ENCODE results near the gene CRYBA4. TPM values are rescaled to one million over a fixed set of nuclear protein-coding genes. Genes with fewer than 3 reads are reported as not detected.
A peak's percentile ranks its signal among the peaks of the same experiment; 100 is the strongest.

The CRYBA4 gene
- total RNA-seq, 1 experiment from 2014 or later, result not detected

DNA sequence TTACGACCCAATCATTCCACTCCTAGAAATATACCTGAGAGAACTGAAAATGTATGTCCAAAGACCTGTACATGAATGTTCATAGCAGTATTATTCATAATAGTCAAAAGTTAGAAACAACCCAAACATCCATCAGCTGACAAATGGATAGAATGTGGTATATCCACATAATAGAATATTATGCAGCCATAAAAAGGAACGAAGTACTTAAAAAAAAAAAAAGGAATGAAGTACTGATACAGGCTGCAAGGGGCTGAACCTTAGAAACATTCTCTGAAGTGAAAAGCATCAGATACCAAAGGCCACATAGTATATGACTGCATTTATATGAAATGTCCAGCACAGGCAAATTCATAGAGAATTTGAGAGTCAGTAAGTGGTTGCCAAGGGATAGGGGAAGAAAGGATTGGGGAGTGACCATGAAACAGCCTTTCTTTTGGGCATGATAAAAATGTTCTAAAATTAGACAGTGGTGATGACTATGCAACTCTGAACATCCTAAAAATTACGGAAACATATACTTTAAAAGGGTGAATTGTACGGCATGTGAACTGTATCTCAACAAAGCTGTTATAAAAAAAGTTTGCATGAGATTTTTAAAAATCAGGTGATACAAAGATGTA is 33.7 kb upstream of the CRYBA4 start:
- BruUV-seq (replicated peaks), result TSS peak; percentile 48
- H3K27me3 ChIP-seq (replicated peaks; ENCODE audit: insufficient read depth, low read depth, low read length, poor library complexity), result no peaks in the 10 kb centered on the region
- intact Hi-C loops (cut with micrococcal nuclease; ENCODE audit: unreplicated experiment), result no loop called here
- DNase-seq (ENCODE audit: low spot score), result no peak
- H3K36me3 ChIP-seq (ENCODE audit: insufficient read depth, low read length, poor library complexity, severe bottlenecking), result no peaks in the 10 kb centered on the region
- TF ChIP-seq, protein P1, sequence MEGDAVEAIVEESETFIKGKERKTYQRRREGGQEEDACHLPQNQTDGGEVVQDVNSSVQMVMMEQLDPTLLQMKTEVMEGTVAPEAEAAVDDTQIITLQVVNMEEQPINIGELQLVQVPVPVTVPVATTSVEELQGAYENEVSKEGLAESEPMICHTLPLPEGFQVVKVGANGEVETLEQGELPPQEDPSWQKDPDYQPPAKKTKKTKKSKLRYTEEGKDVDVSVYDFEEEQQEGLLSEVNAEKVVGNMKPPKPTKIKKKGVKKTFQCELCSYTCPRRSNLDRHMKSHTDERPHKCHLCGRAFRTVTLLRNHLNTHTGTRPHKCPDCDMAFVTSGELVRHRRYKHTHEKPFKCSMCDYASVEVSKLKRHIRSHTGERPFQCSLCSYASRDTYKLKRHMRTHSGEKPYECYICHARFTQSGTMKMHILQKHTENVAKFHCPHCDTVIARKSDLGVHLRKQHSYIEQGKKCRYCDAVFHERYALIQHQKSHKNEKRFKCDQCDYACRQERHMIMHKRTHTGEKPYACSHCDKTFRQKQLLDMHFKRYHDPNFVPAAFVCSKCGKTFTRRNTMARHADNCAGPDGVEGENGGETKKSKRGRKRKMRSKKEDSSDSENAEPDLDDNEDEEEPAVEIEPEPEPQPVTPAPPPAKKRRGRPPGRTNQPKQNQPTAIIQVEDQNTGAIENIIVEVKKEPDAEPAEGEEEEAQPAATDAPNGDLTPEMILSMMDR (conservative IDR thresholded peaks at IDR 0.05; ENCODE audit: low read depth, low read length), result no peak
- TF ChIP-seq EZH2 (IDR thresholded peaks at IDR 0.05; ENCODE audit: borderline replicate concordance, low read depth, low read length, poor library complexity, severe bottlenecking), result no peak
- H3K9me3 ChIP-seq (ENCODE audit: low read depth, low read length, poor library complexity, severe bottlenecking), result no peaks in the 10 kb centered on the region
- H3K27ac ChIP-seq (ENCODE audit: low read depth, low read length, poor library complexity, severe bottlenecking), result no peak overlapping the region
- ChIA-PET CTCF (no interaction called here), POLR2A (ENCODE audit: low non-redundant PET) (no interaction called here)
- no peak overlapping the region for H3K4me3 ChIP-seq (ENCODE audit: low read depth, low read length, poor library complexity, severe bottlenecking)
- H3K4me1 ChIP-seq (ENCODE audit: insufficient read depth, low read length, poor library complexity, severe bottlenecking), result no peaks in the 10 kb centered on the region

DNA sequence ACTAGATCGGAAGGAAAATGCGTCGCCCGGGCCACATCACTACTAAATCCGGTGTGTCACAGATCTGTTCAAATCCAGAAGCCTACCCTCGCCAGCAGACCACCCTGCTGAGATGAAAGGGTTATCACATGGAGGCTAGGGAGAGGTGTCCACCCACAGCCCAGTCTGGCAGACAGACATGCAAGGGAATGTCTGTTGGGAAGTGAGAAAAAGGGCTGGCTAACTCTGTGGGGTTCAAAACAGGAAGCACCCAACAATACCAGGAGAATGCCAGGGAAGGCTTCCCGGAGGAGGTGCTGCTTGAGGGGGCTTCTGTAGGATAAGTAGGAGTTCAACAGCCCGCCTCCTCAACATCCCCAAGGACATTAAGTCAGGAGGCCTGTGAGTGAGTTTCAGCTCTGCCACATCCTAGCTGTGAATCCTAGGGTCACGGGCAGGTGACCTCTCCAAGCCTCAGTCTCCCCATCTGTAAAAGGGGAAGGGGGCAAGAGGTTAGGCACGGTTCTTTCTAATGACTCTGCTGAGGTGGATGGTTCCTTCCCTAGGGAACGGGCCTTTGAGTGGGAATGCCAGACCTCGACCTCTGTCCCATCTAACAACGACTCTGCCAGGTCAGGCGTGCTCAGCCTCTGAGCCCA is 32.9 kb upstream of the CRYBA4 start:
- DNase-seq (ENCODE audit: low spot score), result no peak
- peak overlapping the region; percentile 90 for H3K4me3 ChIP-seq (ENCODE audit: low read depth, low read length, poor library complexity, severe bottlenecking)
- no peaks in the 10 kb centered on the region for H3K36me3 ChIP-seq (ENCODE audit: insufficient read depth, low read length, poor library complexity, severe bottlenecking)
- no peaks in the 10 kb centered on the region for H3K27me3 ChIP-seq (replicated peaks; ENCODE audit: insufficient read depth, low read depth, low read length, poor library complexity)
- H3K27ac ChIP-seq (ENCODE audit: low read depth, low read length, poor library complexity, severe bottlenecking), result no peak overlapping the region
- no peaks in the 10 kb centered on the region for H3K4me1 ChIP-seq (ENCODE audit: insufficient read depth, low read length, poor library complexity, severe bottlenecking)
- ChIA-PET CTCF (no interaction called here), POLR2A (ENCODE audit: low non-redundant PET) (no interaction called here)
- TF ChIP-seq, protein P1 (conservative IDR thresholded peaks at IDR 0.05; ENCODE audit: low read depth, low read length), result no peak
- no peak for TF ChIP-seq EZH2 (IDR thresholded peaks at IDR 0.05; ENCODE audit: borderline replicate concordance, low read depth, low read length, poor library complexity, severe bottlenecking)
- intact Hi-C loops (cut with micrococcal nuclease; ENCODE audit: unreplicated experiment), result no loop called here
- H3K9me3 ChIP-seq (ENCODE audit: low read depth, low read length, poor library complexity, severe bottlenecking), result no peaks in the 10 kb centered on the region
- BruUV-seq (replicated peaks), result no TSS peak

DNA sequence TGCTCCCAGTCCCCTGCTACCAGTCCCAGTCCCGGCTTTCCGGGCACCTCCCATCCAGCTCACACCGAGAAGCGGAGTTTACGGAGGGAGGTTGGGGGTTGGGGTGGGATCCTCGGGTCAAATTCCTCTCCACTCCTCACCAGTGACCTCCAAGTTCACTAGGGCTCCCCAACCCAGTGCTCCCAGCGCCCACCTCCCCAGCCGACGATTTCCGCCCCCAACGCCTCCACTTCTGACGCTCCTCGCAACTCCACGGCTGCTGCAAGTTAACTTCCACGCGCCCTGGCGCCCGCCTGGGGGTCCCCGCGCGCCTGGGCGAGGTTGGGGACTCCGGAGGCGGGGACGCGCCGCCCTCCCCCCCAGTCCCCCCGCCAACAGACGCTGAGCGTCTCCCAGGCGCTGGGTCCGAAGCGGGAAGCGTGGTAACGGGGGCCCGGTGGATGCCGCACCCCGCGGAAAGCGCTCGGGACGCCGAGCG is 32.4 kb upstream of the CRYBA4 start:
- POLR2A ChIA-PET (ENCODE audit: low non-redundant PET), result no interaction called here

More for the DNA sequence above, 32.4 kb upstream of the CRYBA4 start:
- peak; percentile 18 for DNase-seq (ENCODE audit: low spot score)
- Histone ChIP-seq H3K27ac (ENCODE audit: low read depth, low read length, poor library complexity, severe bottlenecking) (peak overlapping the region; percentile 70), H3K4me1 (ENCODE audit: insufficient read depth, low read length, poor library complexity, severe bottlenecking) (no peaks in the 10 kb centered on the region), H3K27me3 (replicated peaks; ENCODE audit: insufficient read depth, low read depth, low read length, poor library complexity) (no peaks in the 10 kb centered on the region), H3K9me3 (ENCODE audit: low read depth, low read length, poor library complexity, severe bottlenecking) (no peaks in the 10 kb centered on the region), H3K4me3 (ENCODE audit: low read depth, low read length, poor library complexity, severe bottlenecking) (peak overlapping the region; percentile 90), H3K36me3 (ENCODE audit: insufficient read depth, low read length, poor library complexity, severe bottlenecking) (no peaks in the 10 kb centered on the region)
- intact Hi-C loops (cut with micrococcal nuclease; ENCODE audit: unreplicated experiment), result no loop called here
- CTCF ChIA-PET, result interaction anchor here (0.8 kb wide), 1 partner anchor 12 kb away, joined by 5 read pairs; no protein-coding TSS in a partner anchor
- BruUV-seq (replicated peaks), result no TSS peak
- TF ChIP-seq, protein P1 (conservative IDR thresholded peaks at IDR 0.05; ENCODE audit: low read depth, low read length), result no peak
- no peak for TF ChIP-seq EZH2 (IDR thresholded peaks at IDR 0.05; ENCODE audit: borderline replicate concordance, low read depth, low read length, poor library complexity, severe bottlenecking)
